EL (cell line): ENCODE measurements around the gene PLLP.
A peak's percentile ranks its signal among the peaks of the same experiment; 100 is the strongest.
"Not testable (repeated sequence)": the region's sequence is repeated elsewhere in the genome, so short reads cannot be mapped to it uniquely, and the experiment has no call there.

ENCODE experiments used
- DNase-seq: peaks from one replicate; pipeline ENCODE4 v3.0.0-alpha.2; 2016

The PLLP gene

DNA sequence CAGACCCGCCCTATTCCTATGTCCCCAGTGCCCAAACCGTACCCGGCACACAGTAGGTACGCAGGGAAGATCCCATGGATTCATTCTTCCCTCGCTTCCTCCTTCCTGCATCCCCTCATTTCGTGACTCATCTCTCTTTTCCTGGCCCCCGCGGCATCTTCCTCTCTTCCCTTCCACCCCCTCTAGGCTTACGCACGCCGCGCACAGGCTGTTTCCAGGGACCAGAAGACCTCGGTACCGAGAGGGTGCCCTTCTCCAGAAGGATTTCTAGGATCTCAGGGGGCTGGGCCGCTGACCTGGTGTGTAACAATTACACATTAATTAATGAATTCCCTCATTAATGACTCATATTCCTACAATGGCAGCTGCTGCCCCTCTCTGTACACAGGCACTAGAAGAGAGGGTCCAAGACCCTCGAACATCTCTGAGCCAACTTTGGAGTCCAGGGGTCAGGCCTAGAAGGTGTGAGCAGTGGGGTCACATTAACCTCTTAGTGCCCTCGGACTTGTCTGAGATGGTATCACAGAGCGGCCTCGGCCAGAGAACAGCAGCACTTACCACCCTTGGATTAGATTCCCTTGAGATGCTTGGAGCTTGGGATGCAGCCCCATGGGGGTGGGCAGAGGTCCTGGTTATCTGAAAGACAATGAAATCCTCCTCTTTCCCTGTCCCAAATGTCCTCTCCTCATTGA is 16.8 kb upstream of the PLLP start:
- DNase-seq = peak; percentile 34

DNA sequence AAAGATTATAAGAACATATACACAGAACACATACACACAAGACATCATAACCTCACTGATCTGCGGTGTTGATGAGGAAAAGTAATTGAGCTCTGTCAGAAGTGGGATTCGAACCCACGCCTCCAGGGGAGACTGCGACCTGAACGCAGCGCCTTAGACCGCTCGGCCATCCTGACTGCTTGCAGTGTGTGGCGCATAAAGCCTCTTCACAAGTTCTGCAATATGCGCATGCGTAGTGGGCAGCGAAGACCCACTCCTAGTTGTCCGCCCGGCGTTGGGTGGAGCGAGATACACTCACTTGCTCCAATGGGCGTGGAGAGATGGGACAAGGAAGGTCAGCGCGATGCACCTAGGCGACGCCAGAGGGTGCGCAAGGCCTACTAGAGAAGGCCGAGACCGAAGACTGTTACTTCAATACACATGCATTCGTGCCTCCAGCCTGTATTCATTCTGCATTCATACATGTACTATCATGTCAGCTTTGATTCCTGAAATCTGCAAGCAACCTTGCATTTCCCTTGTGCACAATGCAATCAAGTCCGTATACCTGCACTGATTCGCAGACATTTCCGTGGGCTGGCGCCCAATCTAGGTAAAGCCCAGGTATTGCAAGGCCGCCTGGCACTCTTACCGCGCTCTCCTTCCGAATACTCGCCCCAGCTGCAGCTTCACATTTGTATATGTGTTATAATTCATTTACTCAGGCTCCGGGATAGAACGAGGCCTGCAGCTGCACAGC is 16.1 kb upstream of the PLLP start:
- peak; percentile 98 for DNase-seq

GRCh38 chr16:57299719-57300386 is 15.4 kb upstream of the PLLP start:
- peak; percentile 97 for DNase-seq

- peak; percentile 85 for DNase-seq
Observed at GRCh38 chr16:57299009-57299718, 14.7 kb upstream of the PLLP start.

DNA sequence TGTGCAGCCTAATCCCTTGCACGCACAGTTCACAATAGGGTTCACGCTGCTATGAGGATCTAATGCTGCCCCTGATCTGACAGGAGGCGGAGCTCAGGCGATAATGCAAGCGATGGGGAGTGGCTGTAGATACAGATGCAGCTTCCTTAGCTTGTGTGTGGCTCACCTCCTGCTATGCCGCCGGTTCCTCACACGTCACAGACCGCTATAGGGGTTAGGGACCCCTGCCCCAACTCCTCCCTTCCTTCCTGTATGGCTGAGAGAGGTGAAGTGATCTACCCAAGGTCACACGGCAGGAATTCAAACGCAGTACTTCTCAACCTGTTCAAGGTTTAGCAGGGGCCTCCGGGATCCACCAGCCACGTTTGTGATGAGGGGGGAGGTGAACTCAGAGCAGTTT is 13.4 kb upstream of the PLLP start:
- no peak for DNase-seq

GRCh38 chr16:57289391-57290257 is 5.2 kb upstream of the PLLP start:
- DNase-seq = no peak

- no peak for DNase-seq
Observed at GRCh38 chr16:57285379-57285778, 907 bp upstream of the PLLP start.

GRCh38 chr16:57284952-57285363 is 486 bp upstream of the PLLP start:
- no peak for DNase-seq

GRCh38 chr16:57283959-57284208 is 588 bp downstream of the PLLP start:
- no peak for DNase-seq

GRCh38 chr16:57283214-57283958 is 1.1 kb downstream of the PLLP start:
- no peak for DNase-seq

- DNase-seq = no peak
Observed at GRCh38 chr16:57282510-57283213, 1.8 kb downstream of the PLLP start.

GRCh38 chr16:57281791-57282190 is 2.7 kb downstream of the PLLP start:
- no peak for DNase-seq

DNA sequence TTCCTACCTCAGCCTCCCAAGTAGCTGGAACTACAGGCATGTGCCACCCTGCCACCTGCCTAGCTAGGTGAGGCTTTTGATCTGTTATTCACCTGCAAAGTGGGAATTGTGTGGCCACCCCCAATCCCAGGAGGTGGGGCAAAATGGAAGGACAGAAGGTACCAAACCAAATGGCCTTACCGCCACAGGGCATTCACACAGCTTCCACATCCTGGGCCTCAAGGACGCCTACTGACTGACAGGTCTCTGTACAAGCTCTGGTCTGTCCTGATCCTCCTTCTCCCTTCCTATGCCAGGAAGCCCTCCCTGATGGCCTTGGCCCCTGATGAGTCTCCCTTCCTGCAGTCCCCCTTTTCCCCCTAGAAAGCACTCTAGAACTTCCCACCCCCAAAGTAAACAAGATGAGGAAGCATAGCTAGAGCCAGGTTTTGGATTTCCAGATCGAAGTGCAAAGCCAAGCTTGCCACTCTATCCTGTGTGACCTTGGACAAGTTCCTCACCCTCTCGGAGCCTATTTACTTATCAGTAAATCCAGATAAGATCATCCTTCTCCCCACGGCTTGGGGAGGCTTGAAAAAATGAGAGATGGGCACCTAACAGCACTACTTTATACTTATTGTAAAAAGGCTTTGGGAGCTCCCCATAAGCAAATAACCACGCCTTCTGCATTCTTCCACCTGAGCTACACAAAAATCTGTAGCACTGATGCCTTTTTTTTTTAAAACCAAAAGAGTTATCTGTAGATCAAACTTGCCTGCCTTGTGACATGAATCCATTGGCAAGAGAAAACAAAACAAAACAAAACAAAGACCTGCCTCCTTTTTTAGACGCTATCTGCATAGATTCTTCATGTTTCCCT is 4.5 kb downstream of the PLLP start:
- DNase-seq = no peak

GRCh38 chr16:57278494-57278893 is 6.0 kb downstream of the PLLP start:
- DNase-seq = no peak

- peak; percentile 86 for DNase-seq
Observed at GRCh38 chr16:57277586-57277985, 6.9 kb downstream of the PLLP start.

DNA sequence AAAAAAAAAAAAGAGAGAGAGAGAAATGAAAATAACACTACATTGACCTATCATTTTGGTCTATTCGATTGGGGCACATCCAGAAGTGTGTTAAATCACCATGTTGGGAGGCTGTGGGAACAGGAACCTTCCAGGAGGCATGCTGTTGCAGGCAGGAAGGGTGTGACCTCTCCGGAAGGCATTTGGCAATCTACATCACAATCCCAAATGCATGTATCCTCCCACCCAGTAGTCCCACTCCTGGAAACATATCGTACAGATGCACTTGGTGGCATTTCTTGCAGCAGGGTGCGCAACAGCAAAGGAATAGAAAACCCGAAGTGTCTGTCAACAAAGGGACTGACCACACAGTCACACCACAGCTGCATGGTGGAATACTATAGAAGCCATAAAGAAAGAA is 7.9 kb downstream of the PLLP start:
- DNase-seq = no peak

- not testable (repeated sequence) for DNase-seq
Observed at GRCh38 chr16:57275946-57276345, 8.5 kb downstream of the PLLP start.

DNA sequence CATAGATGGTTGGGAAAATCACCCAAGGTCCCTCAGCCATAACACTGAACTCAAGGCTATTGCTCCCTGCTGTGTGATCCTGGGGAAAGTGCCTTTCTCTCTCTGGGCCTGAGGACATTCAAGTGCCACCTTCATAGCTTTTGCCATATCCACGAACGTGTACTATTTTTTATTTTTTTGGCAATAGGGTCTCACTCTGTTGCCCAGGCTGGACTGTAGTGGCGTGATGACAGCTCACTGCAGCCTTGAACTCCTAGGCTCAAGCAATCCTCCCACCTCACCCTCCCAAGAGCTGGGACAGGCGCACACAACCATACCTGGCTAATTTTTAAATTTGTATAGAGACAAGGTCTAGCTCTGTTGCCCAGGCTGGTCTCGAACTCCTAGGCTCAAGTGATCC is 10.6 kb downstream of the PLLP start:
- DNase-seq = no peak

GRCh38 chr16:57273359-57273758 is 11.1 kb downstream of the PLLP start:
- DNase-seq = no peak

DNA sequence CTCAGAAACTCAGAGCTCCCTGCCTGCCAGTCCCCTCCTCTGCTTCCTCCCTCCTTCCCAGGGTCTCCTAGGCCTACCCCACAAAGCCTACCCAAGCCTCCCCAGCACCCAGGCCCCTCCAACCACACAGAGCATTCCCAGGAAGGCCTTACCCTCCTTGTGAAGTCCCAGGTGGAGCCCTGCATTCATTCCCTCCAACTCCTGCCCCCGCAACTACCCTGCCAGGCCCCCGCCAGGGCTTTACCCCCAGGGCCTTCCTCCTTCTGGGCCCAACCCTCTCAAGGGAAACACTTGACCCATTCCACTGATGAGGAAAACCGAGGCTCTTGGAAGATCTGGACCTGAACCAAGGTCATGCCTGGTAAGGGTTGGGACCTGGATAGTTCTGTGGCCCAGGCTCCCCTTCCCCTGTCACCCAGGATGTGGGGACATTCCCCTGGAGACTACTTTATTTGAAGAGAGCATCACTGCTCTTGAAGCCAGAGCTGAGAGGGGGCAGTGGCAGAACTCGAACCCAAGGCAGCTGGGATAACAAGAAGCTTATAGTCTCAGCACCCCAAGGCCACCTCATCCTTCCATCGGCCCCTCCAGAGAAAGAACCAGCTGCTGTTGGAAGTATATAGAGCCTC is 12.5 kb downstream of the PLLP start:
- DNase-seq = no peak
